Measurements from ENCODE around the gene GRAMD4. TPM values are rescaled to one million over a fixed set of nuclear protein-coding genes. Genes with fewer than 3 reads are reported as not detected.

GRAMD4 gene
- total RNA-seq, 2 donors from 2014 or later, result 58.5 to 95.4 TPM

DNA sequence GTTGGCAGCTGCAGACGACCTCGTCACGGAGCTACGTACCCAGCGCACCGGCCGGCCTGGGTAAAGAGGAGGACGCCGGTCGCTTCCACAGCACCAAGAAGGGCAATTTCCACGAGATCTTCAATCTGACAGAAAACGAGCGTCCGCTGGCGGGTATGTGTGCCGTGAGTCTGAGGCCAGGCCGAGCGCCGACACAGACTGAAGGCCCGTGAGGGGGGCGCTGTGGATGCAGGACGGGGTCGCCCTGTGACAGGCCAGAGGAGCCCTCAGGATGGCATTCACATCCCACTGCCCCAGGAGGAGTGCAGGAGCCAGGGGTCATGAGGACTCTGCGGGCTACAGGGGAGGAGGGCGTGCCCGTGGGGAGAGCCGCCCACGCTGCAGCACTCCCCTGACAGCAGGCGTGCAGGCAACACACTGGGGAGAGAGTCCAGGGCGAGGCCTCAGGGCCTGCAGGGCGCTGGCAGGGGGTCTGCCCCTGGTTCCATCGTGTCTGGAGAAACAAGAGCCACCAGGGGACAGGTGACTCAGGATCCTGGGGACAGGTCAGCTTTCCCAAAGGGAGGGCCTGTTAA lies 53.6 kb downstream of the GRAMD4 start:
- DNase-seq (no peak), ATAC-seq (no peak)
- intact Hi-C loops (cut with DNase I), result loop anchor here in 1 of 2 donors (10.0 kb wide), 1 partner anchor 99 kb away; no protein-coding TSS in a partner anchor

DNA sequence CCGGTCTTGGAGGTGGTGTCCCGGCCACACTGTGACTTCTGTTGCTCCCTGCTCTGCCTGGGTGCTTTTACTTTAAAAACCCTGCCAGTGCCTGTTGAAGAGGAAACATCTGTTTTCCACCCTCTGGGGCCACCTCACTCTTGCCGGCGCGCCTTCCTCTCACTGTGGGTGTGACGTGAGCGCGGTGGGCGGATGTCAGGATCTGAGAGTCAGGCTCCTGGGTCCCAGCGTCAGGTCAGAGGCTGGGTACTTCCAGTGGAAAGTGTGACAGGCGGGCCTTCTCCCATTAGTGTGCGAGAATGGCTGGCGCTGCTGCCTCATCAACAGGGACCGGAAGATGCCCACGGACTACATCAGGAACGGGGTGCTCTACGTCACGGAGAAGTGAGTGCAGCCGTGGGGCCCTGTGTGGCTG lies 54.2 kb downstream of the GRAMD4 start:
- DNase-seq (peak; percentile 81), ATAC-seq (peak; percentile 5 to 35)
- intact Hi-C loops (cut with DNase I), result loop anchor here in 1 of 2 donors (10.0 kb wide), 1 partner anchor 100 kb away; no protein-coding TSS in a partner anchor

DNA sequence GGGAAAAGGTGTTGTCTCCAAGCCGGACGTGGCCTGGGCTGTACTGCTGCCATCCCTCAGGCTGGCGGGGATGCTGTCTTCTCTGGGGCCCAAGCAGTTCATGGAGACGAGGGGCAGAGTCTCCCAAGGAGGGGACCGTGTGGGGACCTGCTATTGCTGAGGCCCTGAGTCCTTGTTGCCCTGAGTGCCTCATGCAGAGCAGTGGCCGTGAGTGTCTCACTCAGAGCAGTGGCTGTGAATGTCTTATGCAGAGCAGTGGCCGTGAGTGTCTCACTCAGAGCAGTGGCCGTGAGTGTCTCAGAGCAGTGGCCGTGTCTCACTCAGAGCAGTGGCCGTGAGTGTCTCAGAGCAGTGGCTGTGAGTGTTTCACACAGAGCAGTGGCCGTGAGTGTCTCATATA lies 54.7 kb downstream of the GRAMD4 start:
- no peak for DNase-seq
- no peak for ATAC-seq
- intact Hi-C loops (cut with DNase I), result loop anchor here in 1 of 2 donors (10.0 kb wide), 1 partner anchor 100 kb away; no protein-coding TSS in a partner anchor

DNA sequence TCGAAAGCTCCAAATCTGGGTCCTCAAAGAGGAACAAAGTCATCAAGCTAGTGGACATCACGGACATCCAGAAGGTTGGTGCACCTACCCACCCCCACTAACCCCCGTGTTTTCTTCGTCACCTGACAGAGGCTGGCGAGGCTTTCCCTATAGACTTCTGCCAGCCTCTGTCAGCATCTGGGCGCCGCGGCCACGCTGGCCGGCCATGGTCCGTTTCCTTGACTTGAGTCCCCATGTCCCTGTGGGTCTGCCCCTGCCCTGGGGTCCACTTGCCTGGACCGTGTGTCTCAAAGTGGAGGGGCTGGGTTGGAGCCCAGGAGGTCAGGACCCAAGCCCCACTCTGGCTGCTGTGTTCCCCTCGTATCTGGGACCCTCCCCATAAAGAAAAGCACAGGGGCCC lies 55.3 kb downstream of the GRAMD4 start:
- ATAC-seq (no peak), DNase-seq (no peak)
- intact Hi-C loops (cut with DNase I), result loop anchor here in 1 of 2 donors (10.0 kb wide), 1 partner anchor 101 kb away; no protein-coding TSS in a partner anchor

DNA sequence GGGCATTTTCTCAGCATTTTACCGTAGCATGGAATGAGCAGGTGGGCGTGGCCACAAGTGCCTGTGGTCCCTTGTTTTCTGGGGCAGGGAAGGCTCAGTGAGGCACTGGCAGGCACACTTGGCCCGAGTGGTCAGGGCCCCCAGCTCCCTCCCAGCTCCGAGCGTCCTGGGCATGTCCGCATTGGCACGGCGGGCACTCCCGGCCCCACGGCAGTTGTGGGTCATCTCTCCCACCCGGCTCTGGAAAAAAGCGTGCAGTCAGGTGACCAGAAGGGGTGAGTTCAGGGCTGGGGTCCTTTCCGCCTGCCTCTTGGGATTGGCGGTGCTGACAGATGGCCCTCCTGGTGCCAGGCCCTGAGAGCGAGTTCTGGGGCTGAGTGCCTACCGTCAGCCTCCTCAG lies 55.8 kb downstream of the GRAMD4 start:
- ATAC-seq (no peak), DNase-seq (no peak)
- intact Hi-C loops (cut with DNase I), result loop anchor here in 1 of 2 donors (10.0 kb wide), 1 partner anchor 101 kb away; no protein-coding TSS in a partner anchor

DNA sequence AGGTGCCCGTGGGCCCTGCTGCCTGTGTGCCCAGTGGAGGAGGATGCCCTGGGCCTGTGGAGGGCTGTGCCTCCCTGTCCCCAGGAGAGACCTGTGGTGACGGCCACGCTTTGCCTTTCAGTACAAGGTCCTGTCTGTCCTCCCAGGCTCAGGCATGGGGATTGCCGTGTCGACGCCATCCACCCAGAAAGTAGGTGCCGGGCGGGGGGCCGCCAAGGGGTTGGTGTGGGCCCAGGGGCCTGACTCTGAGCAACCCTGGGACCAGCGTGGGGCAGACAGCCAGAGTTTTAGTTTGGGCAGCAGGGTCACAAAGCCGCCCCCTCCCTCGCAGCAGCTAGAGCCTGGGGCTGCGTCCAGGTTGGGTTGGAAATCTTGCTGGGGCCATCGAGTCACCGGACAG lies 56.3 kb downstream of the GRAMD4 start:
- DNase-seq (no peak), ATAC-seq (no peak)
- intact Hi-C loops (cut with DNase I), result loop anchor here in 1 of 2 donors (10.0 kb wide), 1 partner anchor 102 kb away; no protein-coding TSS in a partner anchor

DNA sequence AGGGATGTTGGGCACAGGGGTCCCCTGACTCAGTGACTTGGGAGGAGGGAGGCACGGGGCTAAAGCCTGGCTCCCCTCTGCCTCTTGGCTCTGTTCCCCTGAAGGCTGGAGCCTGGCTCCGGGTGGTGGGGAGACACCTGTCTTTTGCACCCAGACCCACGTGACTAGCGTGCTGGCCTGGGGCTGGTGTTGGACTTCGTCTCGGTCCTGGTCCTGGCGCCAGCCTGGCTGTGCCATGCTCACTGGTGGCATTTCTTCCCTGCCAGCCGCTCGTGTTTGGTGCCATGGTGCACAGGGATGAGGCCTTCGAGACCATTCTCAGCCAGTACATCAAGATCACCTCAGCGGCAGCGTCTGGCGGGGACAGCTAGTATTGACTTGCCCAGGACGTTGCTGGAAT lies 56.7 kb downstream of the GRAMD4 start:
- DNase-seq (no peak), ATAC-seq (no peak)
- intact Hi-C loops (cut with DNase I), result loop anchor here in 1 of 2 donors (10.0 kb wide), 1 partner anchor 102 kb away; no protein-coding TSS in a partner anchor

DNA sequence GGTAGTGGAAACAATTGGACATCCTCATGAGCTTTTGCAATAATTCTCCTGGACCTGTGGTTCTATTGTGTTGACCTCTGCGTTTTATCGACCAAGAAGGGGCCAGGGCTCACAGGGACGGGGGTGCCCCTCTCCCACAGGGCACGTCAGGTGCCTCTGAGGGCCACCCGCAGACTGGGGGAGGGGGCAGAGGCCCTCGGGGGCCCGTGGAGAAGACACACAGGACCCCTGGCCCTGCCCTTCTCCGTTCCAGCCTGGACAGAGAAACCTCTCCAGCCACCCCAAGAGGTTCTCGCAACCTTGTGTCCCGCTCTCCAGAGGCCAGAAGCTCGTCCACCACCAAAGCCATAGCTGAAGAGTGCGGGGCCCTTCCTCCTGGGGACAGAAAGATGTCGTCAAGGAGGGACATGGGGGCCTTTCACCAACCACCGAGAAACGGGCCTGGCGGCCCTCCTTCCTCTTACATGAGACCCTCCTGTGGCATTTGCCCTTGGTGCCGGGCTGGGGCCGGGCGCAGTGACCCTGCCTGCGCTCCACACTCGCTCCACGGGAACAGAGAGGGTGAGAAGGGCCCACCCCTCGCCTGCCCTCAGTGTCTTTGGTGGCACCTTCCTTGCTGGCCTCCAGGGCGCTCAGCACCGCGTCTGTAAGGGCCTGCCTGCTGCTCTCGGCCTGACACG lies 57.3 kb downstream of the GRAMD4 start:
- intact Hi-C loops (cut with DNase I), result loop anchor here in 1 of 2 donors (10.0 kb wide), 1 partner anchor 103 kb away; no protein-coding TSS in a partner anchor
- DNase-seq (no peak), ATAC-seq (no peak)

DNA sequence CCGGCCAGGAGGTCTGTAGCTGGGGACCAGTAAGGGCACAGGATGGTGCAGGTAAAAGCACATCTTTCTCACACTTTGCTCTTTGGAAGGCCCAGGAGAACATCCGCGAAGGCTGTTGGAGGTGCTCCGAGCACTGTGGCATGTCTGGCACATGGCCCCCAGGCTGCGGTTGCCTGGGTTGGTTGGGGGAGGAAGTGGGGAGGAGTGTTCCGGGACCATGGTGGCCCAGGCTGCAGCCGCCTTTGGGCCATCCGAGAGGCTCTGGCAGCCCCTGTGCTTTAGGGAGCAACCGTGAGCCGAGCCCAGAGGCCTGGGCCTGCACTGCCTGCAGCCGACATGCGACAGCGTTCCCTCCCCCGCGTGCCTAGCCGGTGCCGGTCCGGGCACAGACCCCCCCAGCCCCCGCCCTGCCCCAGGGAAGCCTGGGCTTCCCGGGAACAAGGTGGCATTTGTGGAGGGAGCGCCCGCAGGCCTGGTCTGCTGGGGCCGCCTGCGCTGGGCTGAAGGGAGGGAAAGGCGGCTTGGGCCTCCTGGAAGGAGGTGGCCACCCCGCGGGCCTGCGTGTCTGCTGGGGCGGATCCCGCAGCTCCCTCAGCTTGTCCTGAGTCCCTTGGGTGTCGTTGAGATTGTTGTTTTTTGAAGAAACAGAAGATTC lies 57.9 kb downstream of the GRAMD4 start:
- no peak for ATAC-seq
- DNase-seq, result no peak
- intact Hi-C loops (cut with DNase I), result loop anchor here in 1 of 2 donors (10.0 kb wide), 1 partner anchor 103 kb away; no protein-coding TSS in a partner anchor

DNA sequence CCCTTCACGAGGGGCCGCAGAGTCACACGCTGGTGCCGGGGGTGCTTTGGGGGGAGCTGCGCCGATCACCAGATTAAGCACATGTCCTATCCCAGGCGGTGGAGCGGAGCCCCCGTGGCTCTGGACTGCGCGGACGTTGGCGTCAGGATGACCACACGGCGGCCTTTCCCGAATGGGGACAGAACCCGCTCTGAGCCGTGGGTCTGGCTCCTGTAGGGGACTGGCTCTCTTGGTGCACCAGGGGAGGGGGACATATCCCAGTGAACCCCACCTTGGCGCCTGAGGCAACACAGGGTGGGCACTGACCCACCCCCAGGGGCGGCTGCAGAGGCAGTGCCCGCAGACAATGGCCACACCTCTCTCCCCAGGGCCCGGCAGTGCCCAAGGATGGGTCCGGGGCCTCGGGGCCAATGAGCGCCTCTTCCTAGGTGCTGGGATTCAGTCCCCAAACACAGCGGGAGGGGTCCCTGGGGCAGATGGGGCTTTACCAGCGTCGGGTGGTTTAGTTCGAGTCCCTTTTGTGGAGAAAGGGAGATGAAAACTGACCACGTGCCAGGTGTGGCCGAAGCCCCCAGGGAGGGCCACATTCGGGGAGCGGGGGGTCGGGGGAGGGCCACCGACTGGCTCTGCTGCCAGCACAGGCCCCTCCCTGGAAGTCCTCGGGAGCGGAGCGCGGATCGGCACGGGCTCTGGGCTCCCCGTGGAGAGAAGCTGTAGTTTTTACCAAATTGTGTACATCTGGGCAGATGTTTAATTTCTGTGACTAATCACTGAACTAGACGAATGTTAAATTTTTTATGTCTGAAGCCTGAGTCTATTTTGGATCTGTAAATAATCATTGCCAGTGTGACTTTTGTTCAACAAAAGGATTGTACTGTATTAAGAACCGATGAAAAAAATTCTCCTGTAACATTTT lies 58.9 kb downstream of the GRAMD4 start:
- DNase-seq, result no peak
- peak in 1 of 2 donors; percentile 7 for ATAC-seq
- intact Hi-C loops (cut with DNase I), result loop anchor here in 1 of 2 donors (10.0 kb wide), 1 partner anchor 104 kb away; no protein-coding TSS in a partner anchor

DNA sequence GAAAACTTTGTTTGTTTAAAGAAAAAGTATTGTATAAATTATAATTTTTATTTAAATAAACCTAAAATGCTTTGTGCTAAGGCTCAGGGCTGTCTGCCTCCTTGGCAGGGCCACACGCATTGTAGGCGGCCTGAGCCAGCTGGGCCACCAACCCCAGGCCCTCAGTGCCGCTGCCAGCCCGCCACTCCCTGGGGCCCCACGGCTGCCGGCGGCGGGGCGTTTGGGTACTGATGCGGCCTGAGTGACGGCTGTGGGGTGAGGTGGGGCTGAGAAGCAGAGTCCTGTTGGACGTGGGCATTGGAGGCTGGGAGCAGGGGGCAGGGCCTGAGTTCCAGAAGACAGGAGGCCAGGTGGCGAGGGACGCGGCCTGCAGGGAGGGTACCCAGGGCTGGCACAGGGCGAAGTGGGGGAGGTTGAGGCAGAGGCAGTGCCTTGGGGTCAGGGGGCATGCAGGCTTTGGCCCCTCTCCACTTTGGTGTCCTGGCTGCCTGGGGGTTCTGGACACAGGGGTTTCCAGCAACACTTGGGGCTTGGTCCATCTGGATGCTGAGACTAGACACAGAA lies 59.6 kb downstream of the GRAMD4 start:
- ATAC-seq, result peak; percentile 19 to 38
- no peak for DNase-seq
- intact Hi-C loops (cut with DNase I), result loop anchor here in 1 of 2 donors (10.0 kb wide), 1 partner anchor 105 kb away; no protein-coding TSS in a partner anchor

DNA sequence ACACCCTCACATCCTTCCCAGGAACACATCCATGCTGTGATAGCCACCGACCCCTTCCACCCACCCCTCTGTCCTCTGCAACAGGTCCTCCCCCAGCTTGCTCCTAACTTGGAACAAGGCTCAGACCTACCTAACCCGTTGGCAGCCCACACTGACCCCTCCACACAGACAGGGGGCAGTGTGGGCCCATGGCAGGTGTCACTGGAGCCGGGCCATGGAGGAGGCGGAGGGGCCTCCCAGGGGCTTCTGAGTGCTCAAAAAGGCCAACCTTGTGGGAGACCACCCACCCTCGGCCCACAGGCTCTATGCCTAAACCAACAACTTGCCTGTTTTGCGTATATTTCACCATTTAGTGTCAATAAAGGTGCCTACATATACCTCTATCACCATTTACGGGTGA lies 60.8 kb downstream of the GRAMD4 start:
- ATAC-seq, result no peak
- intact Hi-C loops (cut with DNase I), result no loop called here
- no peak for DNase-seq

DNA sequence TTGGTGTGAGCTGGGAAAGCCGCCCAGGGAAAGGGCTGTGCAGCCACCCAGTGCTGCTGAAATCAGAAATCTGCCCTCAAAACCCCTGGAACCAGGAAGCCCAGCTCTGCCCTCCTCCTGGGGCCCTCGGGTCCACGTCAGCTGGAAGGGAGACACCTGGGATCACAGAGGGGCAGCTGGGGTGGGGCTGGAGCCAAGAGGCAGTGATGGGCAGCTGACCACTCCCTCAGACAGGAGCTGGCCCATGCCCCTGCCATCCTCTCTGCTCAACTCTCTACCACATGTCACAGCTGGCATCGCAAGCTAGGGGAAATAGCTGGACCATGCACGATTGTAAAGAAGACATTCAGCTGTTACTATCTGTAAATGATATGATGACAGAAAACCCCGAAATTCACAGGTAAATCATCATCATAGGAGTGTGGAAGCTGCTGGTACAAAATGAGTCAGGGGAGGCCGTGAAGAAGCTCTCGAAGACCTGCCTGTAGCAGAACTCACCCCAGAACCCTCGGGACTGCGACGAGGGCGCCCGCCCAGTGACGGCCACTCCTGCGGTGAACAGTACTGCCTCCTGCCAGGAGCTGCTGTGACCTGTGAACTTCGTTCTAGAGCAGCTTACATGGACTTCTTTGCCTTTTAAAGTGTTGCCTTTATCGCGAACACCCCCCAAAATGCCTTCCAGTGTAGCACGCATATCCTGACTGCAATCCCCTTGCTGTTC lies 62.0 kb downstream of the GRAMD4 start:
- ATAC-seq (no peak), DNase-seq (no peak)
- intact Hi-C loops (cut with DNase I), result no loop called here

DNA sequence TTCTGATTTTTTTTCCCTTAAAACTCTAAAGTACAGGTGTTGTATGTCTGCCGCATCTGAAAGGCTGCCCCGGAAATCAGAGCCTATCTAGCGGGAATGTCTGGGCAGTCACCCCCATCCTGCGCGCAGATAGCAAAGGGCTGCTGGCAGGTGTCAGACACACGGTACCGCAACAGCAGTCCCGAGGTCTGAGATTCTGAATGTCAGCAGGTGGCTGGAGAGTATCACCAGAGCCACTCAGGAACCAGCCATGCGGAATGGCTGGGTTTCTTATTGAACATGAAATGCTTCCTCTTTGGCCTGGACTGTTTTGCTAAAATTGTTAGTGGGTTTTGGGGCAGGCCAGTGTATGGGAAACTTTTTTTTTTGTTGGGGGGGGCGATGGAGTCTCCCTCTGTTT lies 64.5 kb downstream of the GRAMD4 start:
- DNase-seq, result no peak
- intact Hi-C loops (cut with DNase I), result no loop called here
- ATAC-seq, result peak; percentile 23 to 60

DNA sequence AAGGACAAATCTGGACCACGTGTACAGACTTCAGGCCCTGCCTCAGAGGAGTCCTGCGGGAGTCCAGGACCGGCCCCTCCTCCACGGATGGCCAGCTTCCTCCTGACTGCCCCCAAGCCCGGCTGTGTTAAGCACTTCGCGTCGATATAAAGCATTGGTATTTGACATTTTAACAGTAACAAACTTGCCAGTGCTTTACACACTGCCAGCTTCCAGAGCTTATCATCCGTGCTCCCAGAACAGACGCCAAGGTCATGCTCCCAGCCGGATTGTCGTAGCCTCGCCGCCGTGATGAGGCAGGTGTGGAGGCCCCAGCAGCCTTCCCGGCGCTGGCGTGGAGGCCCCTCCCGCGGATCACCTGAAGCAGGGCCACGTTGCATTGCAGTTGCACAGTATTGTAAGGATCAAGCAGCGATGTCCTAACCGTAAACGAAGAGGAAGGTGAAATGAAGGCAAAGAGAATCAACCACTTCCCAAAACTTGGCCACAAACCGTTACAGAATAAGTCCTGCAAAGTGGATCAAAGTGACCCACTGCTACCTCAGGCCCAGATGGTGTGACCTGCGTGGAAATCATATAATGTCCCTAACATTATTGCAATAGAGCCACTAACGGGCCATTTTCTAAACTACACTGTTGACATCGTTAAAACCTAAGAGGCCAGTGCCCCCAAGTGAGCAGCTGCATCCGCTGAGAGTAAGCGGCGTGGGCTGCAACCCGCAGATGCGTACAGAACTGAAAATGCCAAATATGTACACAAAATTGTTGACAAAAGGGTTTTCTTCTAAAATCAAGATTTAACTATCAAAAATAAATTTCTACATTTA lies 66.2 kb downstream of the GRAMD4 start:
- DNase-seq, result peak; percentile 67
- intact Hi-C loops (cut with DNase I), result no loop called here

DNA sequence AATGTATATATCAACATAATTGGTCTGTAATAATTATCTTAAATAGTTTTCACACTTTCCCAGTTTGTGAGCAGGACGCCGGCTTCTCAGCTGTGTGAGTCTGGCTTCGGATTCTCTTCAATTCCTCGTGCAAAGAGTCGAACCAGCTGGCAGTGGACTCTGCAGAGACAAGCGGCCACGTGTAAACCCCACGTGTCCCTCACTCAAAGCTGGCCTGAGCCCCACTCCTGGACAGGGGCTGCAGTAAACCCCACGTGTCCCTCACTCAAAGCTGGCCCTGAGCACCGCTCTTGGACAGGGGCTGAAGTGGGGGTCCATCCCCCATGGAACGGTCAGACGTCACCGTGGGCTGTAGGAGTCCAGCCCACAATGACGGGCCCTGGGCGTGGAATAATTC lies 66.9 kb downstream of the GRAMD4 start:
- intact Hi-C loops (cut with DNase I), result no loop called here
- DNase-seq (no peak), ATAC-seq (peak in 1 of 2 donors; percentile 4)

More for the DNA sequence above, 66.2 kb downstream of the GRAMD4 start:
- peak; percentile 47 to 59 for ATAC-seq

DNA sequence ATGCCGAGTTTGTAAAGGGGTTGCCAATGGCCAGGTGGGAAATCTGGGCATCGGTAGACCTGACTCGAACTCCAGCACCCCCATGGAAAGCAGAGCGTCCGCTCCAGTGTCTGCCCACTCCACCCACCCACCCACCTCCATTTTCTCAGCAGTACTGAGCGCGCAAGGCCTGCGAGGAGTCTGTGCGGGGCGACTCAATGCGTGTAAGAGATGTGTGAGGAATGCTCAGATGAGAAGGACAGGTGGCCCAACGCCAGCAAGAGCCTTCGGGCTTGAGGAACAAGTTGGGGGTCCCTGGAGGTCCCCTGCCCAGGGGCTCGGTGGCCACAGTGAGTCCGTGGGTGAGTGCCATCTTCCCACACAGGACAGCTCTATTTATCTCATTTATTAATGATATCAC lies 67.3 kb downstream of the GRAMD4 start:
- DNase-seq (no peak), ATAC-seq (no peak)
- intact Hi-C loops (cut with DNase I), result no loop called here
